ENCODE measurements around the gene ITGA11. TPM values are rescaled to one million over a fixed set of nuclear protein-coding genes. Genes with fewer than 3 reads are reported as not detected.

The ITGA11 gene
- total and polyA plus RNA-seq, 3 experiments from 2014 or later = not detected

- Histone ChIP-seq H3K27ac (ENCODE audit: low read depth, low read length) (no peak overlapping the region), H3K36me3 (ENCODE audit: insufficient read depth, low read length) (no peaks in the 10 kb centered on the region), H3K4me1 (ENCODE audit: insufficient read depth, low read length) (peaks cover 7% of the 10 kb centered on the region), H3K9me3 (ENCODE audit: low read length) (no peaks in the 10 kb centered on the region), H3K4me3 (ENCODE audit: low read length) (no peak overlapping the region), H3K27me3 (ENCODE audit: insufficient read depth, low read length, poor library complexity, severe bottlenecking) (no peaks in the 10 kb centered on the region)
- Mint-ChIP-seq H3K9me3 (no peaks in the 10 kb centered on the region), H3K4me1 (peaks cover 9 to 23% (median 18%) of the 10 kb centered on the region in 3 donors), H3K27me3 (peaks cover 12 to 52% of the 10 kb centered on the region in 2 donors), H3K36me3 (no peaks in the 10 kb centered on the region), H3K4me3 (no peak overlapping the region), H3K27ac (no peak overlapping the region)
- POLR2A ChIA-PET = no interaction called here
- CTCF ChIA-PET = interaction anchor here (1.2 kb wide), 1 partner anchor 23 kb away, joined by 4 read pairs; no protein-coding TSS in a partner anchor
- DNase-seq = no peak
Observed at GRCh38 chr15:68328964-68329363, 103.0 kb downstream of the ITGA11 start.

- peak in 1 of 5 donors; percentile 64 for DNase-seq
- H3K36me3 Mint-ChIP-seq = no peaks in the 10 kb centered on the region
- Histone ChIP-seq H3K27ac (ENCODE audit: low read depth, low read length) (no peak overlapping the region), H3K4me1 (ENCODE audit: insufficient read depth, low read length) (peaks cover 7% of the 10 kb centered on the region), H3K4me3 (ENCODE audit: low read length) (no peak overlapping the region), H3K9me3 (ENCODE audit: low read length) (no peaks in the 10 kb centered on the region), H3K27me3 (ENCODE audit: insufficient read depth, low read length, poor library complexity, severe bottlenecking) (no peaks in the 10 kb centered on the region), H3K36me3 (ENCODE audit: insufficient read depth, low read length) (no peaks in the 10 kb centered on the region)
- CTCF ChIA-PET = interaction anchor here (1.2 kb wide), 1 partner anchor 22 kb away, joined by 4 read pairs; no protein-coding TSS in a partner anchor
- POLR2A ChIA-PET = no interaction called here
- H3K27me3 Mint-ChIP-seq = peaks cover 10 to 47% of the 10 kb centered on the region in 2 donors
- peaks cover 9 to 23% (median 18%) of the 10 kb centered on the region in 3 donors for H3K4me1 Mint-ChIP-seq
- H3K27ac Mint-ChIP-seq = no peak overlapping the region
- H3K4me3 Mint-ChIP-seq = peak overlapping the region in 1 of 7 donors; percentile 40
- H3K9me3 Mint-ChIP-seq = no peaks in the 10 kb centered on the region
Observed at GRCh38 chr15:68328443-68328842, 103.5 kb downstream of the ITGA11 start.

DNA sequence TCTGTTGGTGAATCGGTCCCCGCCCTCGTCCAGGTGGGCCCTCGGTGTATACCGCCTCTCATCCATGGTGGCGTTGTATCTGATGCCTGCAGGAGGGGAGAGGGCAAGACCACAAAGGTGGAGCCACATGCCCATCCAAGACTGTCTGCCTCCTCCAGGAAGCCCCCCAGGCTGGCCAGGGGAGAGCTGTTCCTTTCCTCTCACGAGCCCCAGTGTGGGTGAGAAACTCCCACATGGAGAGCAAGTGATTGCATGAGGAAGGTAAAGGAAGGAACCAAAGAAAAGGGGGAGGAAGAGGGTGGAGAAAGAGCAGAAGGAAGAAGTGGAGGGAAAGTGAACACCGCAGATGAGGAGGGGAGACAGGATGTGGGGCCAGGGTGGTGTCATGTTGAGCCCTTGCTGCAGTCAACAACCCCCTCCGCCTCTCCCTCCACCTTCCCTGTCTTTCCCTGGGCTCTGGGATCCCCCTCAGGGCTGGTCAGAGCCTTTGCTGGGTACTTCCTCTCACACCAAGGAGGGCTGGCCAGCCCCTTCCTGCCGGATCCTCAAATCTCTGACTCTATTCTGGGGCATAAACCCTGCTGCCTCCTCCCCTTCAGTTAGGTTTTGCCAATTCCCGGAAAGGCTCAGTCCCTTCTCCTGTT, 105.1 kb downstream of the ITGA11 start:
- H3K27ac ChIP-seq (ENCODE audit: low read depth, low read length) = no peak overlapping the region
- Mint-ChIP-seq H3K9me3 (no peaks in the 10 kb centered on the region), H3K36me3 (no peaks in the 10 kb centered on the region), H3K4me3 (no peak overlapping the region), H3K27me3 (peaks cover 12 to 45% of the 10 kb centered on the region in 2 donors), H3K4me1 (peaks cover 9 to 23% (median 18%) of the 10 kb centered on the region in 3 donors), H3K27ac (peak overlapping the region in 1 of 8 donors; percentile 67)
- POLR2A ChIA-PET = no interaction called here
- no peaks in the 10 kb centered on the region for H3K9me3 ChIP-seq (ENCODE audit: low read length)
- H3K4me1 ChIP-seq (ENCODE audit: insufficient read depth, low read length) = peaks cover 7% of the 10 kb centered on the region
- peak in 1 of 5 donors; percentile 20 for DNase-seq
- H3K4me3 ChIP-seq (ENCODE audit: low read length) = no peak overlapping the region
- CTCF ChIA-PET = no interaction called here
- H3K36me3 ChIP-seq (ENCODE audit: insufficient read depth, low read length) = no peaks in the 10 kb centered on the region
- H3K27me3 ChIP-seq (ENCODE audit: insufficient read depth, low read length, poor library complexity, severe bottlenecking) = no peaks in the 10 kb centered on the region

- no peaks in the 10 kb centered on the region for H3K36me3 ChIP-seq (ENCODE audit: insufficient read depth, low read length)
- CTCF ChIA-PET = interaction anchor here (1.0 kb wide), 1 partner anchor 19 kb away, joined by 3 read pairs; no protein-coding TSS in a partner anchor
- H3K4me3 ChIP-seq (ENCODE audit: low read length) = no peak overlapping the region
- peaks cover 9 to 23% (median 18%) of the 10 kb centered on the region in 3 donors for H3K4me1 Mint-ChIP-seq
- POLR2A ChIA-PET = no interaction called here
- no peaks in the 10 kb centered on the region for H3K9me3 Mint-ChIP-seq
- no peak overlapping the region for H3K4me3 Mint-ChIP-seq
- H3K27me3 ChIP-seq (ENCODE audit: insufficient read depth, low read length, poor library complexity, severe bottlenecking) = no peaks in the 10 kb centered on the region
- peaks cover 13 to 42% of the 10 kb centered on the region in 2 donors for H3K27me3 Mint-ChIP-seq
- DNase-seq = no peak
- H3K27ac ChIP-seq (ENCODE audit: low read depth, low read length) = no peak overlapping the region
- peaks cover 7% of the 10 kb centered on the region for H3K4me1 ChIP-seq (ENCODE audit: insufficient read depth, low read length)
- no peaks in the 10 kb centered on the region for H3K9me3 ChIP-seq (ENCODE audit: low read length)
- peak overlapping the region in 1 of 8 donors; percentile 78 for H3K27ac Mint-ChIP-seq
- no peaks in the 10 kb centered on the region for H3K36me3 Mint-ChIP-seq
Observed at GRCh38 chr15:68325726-68326125, 106.2 kb downstream of the ITGA11 start.

DNA sequence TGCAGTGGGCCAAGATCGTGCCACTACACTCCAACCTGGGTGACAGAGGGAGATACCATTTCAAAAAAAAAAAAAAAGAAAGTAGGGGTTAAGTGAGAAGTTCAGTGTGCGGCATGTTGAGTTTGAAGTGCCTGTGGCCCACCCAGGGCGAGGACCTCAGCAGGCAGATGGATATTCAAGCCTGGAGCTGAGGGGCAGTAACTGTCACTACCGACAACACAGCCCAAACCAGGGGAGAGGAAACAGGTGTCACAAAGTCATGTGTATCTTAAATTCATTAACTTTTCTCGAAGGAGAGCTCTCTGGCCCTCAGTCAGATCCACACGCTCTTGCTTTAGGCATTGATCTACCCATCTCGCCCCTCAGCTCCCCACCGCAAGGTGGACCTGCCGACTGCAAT, 109.2 kb downstream of the ITGA11 start:
- no peak overlapping the region for H3K4me3 Mint-ChIP-seq
- CTCF ChIA-PET = interaction anchor here (2.0 kb wide), 1 partner anchor 23 kb away, joined by 5 read pairs; no protein-coding TSS in a partner anchor
- Histone ChIP-seq H3K9me3 (ENCODE audit: low read length) (no peaks in the 10 kb centered on the region), H3K4me1 (ENCODE audit: insufficient read depth, low read length) (peaks cover 7% of the 10 kb centered on the region), H3K36me3 (ENCODE audit: insufficient read depth, low read length) (no peaks in the 10 kb centered on the region), H3K27ac (ENCODE audit: low read depth, low read length) (no peak overlapping the region), H3K4me3 (ENCODE audit: low read length) (no peak overlapping the region), H3K27me3 (ENCODE audit: insufficient read depth, low read length, poor library complexity, severe bottlenecking) (no peaks in the 10 kb centered on the region)
- H3K4me1 Mint-ChIP-seq = peaks cover 7 to 15% (median 10%) of the 10 kb centered on the region in 3 donors
- no peak overlapping the region for H3K27ac Mint-ChIP-seq
- no peak for DNase-seq
- H3K27me3 Mint-ChIP-seq = peaks cover 12 to 28% of the 10 kb centered on the region in 2 donors
- H3K9me3 Mint-ChIP-seq = no peaks in the 10 kb centered on the region
- POLR2A ChIA-PET = no interaction called here
- no peaks in the 10 kb centered on the region for H3K36me3 Mint-ChIP-seq

- CTCF ChIA-PET = interaction anchor here (0.9 kb wide), 1 partner anchor 8 kb away, joined by 3 read pairs; no protein-coding TSS in a partner anchor
- H3K27ac Mint-ChIP-seq = no peak overlapping the region
- H3K9me3 Mint-ChIP-seq = no peaks in the 10 kb centered on the region
- no peaks in the 10 kb centered on the region for H3K4me1 ChIP-seq (ENCODE audit: insufficient read depth, low read length)
- H3K4me1 Mint-ChIP-seq = peaks cover 0 to 2% (median 0%) of the 10 kb centered on the region in 3 donors
- H3K27me3 ChIP-seq (ENCODE audit: insufficient read depth, low read length, poor library complexity, severe bottlenecking) = no peaks in the 10 kb centered on the region
- POLR2A ChIA-PET = no interaction called here
- no peak overlapping the region for H3K4me3 ChIP-seq (ENCODE audit: low read length)
- H3K9me3 ChIP-seq (ENCODE audit: low read length) = no peaks in the 10 kb centered on the region
- peaks cover 11 to 18% of the 10 kb centered on the region in 2 donors for H3K27me3 Mint-ChIP-seq
- no peak overlapping the region for H3K4me3 Mint-ChIP-seq
- no peak for DNase-seq
- no peaks in the 10 kb centered on the region for H3K36me3 ChIP-seq (ENCODE audit: insufficient read depth, low read length)
- H3K36me3 Mint-ChIP-seq = no peaks in the 10 kb centered on the region
- H3K27ac ChIP-seq (ENCODE audit: low read depth, low read length) = no peak overlapping the region
Observed at GRCh38 chr15:68321229-68321628, 110.7 kb downstream of the ITGA11 start.

DNA sequence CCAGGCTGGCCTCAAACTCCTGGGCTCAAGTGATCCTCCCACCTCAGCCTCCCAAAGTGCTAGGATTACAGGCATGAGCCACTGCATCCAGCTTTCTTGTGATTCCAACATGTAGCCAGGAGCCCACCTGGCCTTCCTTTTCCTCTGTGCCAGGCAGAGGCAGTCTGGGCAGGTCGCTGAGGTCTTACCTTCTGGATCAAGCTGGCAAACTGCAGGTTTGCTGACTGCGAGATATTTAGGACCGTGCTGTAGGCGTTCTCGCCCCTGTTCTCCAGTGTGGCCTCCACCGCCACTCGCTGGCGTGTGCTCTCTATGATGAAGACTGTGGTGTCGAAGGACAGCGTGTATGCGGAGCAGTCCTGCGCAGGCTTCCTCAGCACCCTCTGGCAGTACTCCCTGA, 112.0 kb downstream of the ITGA11 start:
- POLR2A ChIA-PET = no interaction called here
- peak in 1 of 5 donors; percentile 34 for DNase-seq

GRCh38 chr15:68318931-68319909, 112.7 kb downstream of the ITGA11 start:
- no peaks in the 10 kb centered on the region for H3K4me1 ChIP-seq (ENCODE audit: insufficient read depth, low read length)
- no peaks in the 10 kb centered on the region for H3K36me3 ChIP-seq (ENCODE audit: insufficient read depth, low read length)
- H3K27me3 ChIP-seq (ENCODE audit: insufficient read depth, low read length, poor library complexity, severe bottlenecking) = no peaks in the 10 kb centered on the region
- no peaks in the 10 kb centered on the region for H3K4me1 Mint-ChIP-seq
- CTCF ChIA-PET = no interaction called here
- no peaks in the 10 kb centered on the region for H3K9me3 Mint-ChIP-seq
- H3K4me3 ChIP-seq (ENCODE audit: low read length) = no peak overlapping the region
- no peaks in the 10 kb centered on the region for H3K9me3 ChIP-seq (ENCODE audit: low read length)
- no peak overlapping the region for H3K27ac ChIP-seq (ENCODE audit: low read depth, low read length)
- POLR2A ChIA-PET = no interaction called here
- H3K4me3 Mint-ChIP-seq = no peak overlapping the region
- H3K27ac Mint-ChIP-seq = no peak overlapping the region
- no peaks in the 10 kb centered on the region for H3K36me3 Mint-ChIP-seq
- DNase-seq = peak in 1 of 5 donors; percentile 37
- H3K27me3 Mint-ChIP-seq = peaks cover 9 to 20% of the 10 kb centered on the region in 2 donors

More for the DNA sequence above, 112.0 kb downstream of the ITGA11 start:
- H3K36me3 Mint-ChIP-seq = no peaks in the 10 kb centered on the region
- H3K27me3 Mint-ChIP-seq = peaks cover 10 to 20% of the 10 kb centered on the region in 2 donors
- Histone ChIP-seq H3K9me3 (ENCODE audit: low read length) (no peaks in the 10 kb centered on the region), H3K4me3 (ENCODE audit: low read length) (no peak overlapping the region), H3K27ac (ENCODE audit: low read depth, low read length) (no peak overlapping the region), H3K36me3 (ENCODE audit: insufficient read depth, low read length) (no peaks in the 10 kb centered on the region), H3K27me3 (ENCODE audit: insufficient read depth, low read length, poor library complexity, severe bottlenecking) (no peaks in the 10 kb centered on the region), H3K4me1 (ENCODE audit: insufficient read depth, low read length) (no peaks in the 10 kb centered on the region)
- CTCF ChIA-PET = no interaction called here
- no peaks in the 10 kb centered on the region for H3K9me3 Mint-ChIP-seq
- no peak overlapping the region for H3K27ac Mint-ChIP-seq
- no peak overlapping the region for H3K4me3 Mint-ChIP-seq
- no peaks in the 10 kb centered on the region for H3K4me1 Mint-ChIP-seq
